Tibial artery (tissue), 4 donors: ENCODE results near the gene SAFB2.

Experiments
- DNase-seq, 2 donors: peaks; one replicate each; pipeline ENCODE4 v3.0.0-alpha.2; 2019
- H3K27ac ChIP-seq, 2 donors: fragments of 200-600 bp; sonication (generic) in 1 of 2; 1 replicate in 1 of 2; 2 replicates in 1 of 2; pipeline ENCODE4 v1.5.1; 2018 to 2019; ENCODE audit warnings: mild to moderate bottlenecking in 1 of 2
- H3K27me3 ChIP-seq, 2 donors: fragments of 200-600 bp; sonication (generic) in 1 of 2; one replicate each; pipeline versions ENCODE4 v1.5.1 to v1.6.0; 2016 to 2019
- H3K36me3 ChIP-seq, 3 donors: fragments of 200-600 bp; sonication (generic) in 2 of 3; one replicate each; pipeline ENCODE4 v1.5.1; 2016 to 2019; ENCODE audit warnings: mild to moderate bottlenecking in 2 of 3
- H3K4me1 ChIP-seq, 4 donors: fragments of 200-600 bp; sonication (generic) in 2 of 4; 1 replicate in 3 of 4; 2 replicates in 1 of 4; pipeline ENCODE4 v1.5.1; 2016 to 2019
- H3K4me3 ChIP-seq, 2 donors: fragments of 200-600 bp; sonication (generic) in 1 of 2; 1 replicate in 1 of 2; 2 replicates in 1 of 2; pipeline ENCODE4 v1.5.1; 2018 to 2019; ENCODE audit warnings: mild to moderate bottlenecking in 2 of 2
- H3K9me3 ChIP-seq, 3 donors: fragments of 200-600 bp; sonication (generic) in 1 of 3; one replicate each; pipeline ENCODE4 v1.5.1; 2016 to 2019
- CTCF ChIP-seq, 2 experiments: fragments of 200-600 bp in 1 of 2; fragments of 450-650 bp in 1 of 2; IDR thresholded peaks; one replicate each; pipeline ENCODE4 v1.5.1; 2017 to 2019; ENCODE audit warnings: antibody characterized with exemption in 2 of 2, mild to moderate bottlenecking in 1 of 2, moderate library complexity in 1 of 2
- intact Hi-C: fragments of 100-400 bp; cut with DNase I; formaldehyde crosslinking; loops from one replicate; pipeline ENCODE4 v1.15.0; 2023; ENCODE audit warnings: low total_unique reads

Gene SAFB2

GRCh38 chr19:5622465-5623396 is at the start of gene SAFB2, which contains the start of gene SAFB:
SAFB2 (minus strand) TSS chr19:5622776; CDS start chr19:5622715, 61 bp downstream.
SAFB (plus strand) TSS chr19:5623083; CDS start chr19:5623206, 123 bp downstream.
- Histone ChIP-seq H3K9me3 (no peaks in the 10 kb centered on the region), H3K27ac (peak within 1 kb of the TSS; percentile 94 to 98), H3K27me3 (no peaks in the 10 kb centered on the region), H3K36me3 (peaks cover 21 to 62% (median 45%) of the 10 kb centered on the region in 3 donors), H3K4me1 (peaks cover 0 to 66% (median 56%) of the 10 kb centered on the region in 4 donors), H3K4me3 (peak within 1 kb of the TSS; percentile 80 to 92)
- TF ChIP-seq CTCF (IDR thresholded peaks at IDR 0.05), result no peak
- intact Hi-C loops, result loop anchor here (10.0 kb wide), 1 partner anchor 72 kb away; the partner anchor contains the start of gene RPL36
- DNase-seq, result peak; percentile 99 to 100

GRCh38 chr19:5671600-5671999 is 49.0 kb upstream of the SAFB2 start:
- H3K4me3 ChIP-seq, result no peak overlapping the region
- peaks cover 29 to 49% (median 32%) of the 10 kb centered on the region in 3 donors for H3K36me3 ChIP-seq
- no peaks in the 10 kb centered on the region for H3K9me3 ChIP-seq
- no peaks in the 10 kb centered on the region for H3K4me1 ChIP-seq
- no peak for DNase-seq
- no peaks in the 10 kb centered on the region for H3K27me3 ChIP-seq
- intact Hi-C loops, result no loop called here
- TF ChIP-seq CTCF (IDR thresholded peaks at IDR 0.05), result no peak
- H3K27ac ChIP-seq, result no peak overlapping the region

- no peak for DNase-seq
- Histone ChIP-seq H3K27me3 (no peaks in the 10 kb centered on the region), H3K27ac (no peak overlapping the region), H3K36me3 (peaks cover 53 to 73% (median 56%) of the 10 kb centered on the region in 3 donors), H3K9me3 (no peaks in the 10 kb centered on the region), H3K4me1 (no peaks in the 10 kb centered on the region), H3K4me3 (no peak overlapping the region)
- TF ChIP-seq CTCF (IDR thresholded peaks at IDR 0.05), result no peak
- intact Hi-C loops, result no loop called here
Measured at GRCh38 chr19:5669212-5669611, 46.6 kb upstream of the SAFB2 start.

GRCh38 chr19:5667751-5668271 is 45.2 kb upstream of the SAFB2 start:
- no peak overlapping the region for H3K4me3 ChIP-seq
- no peaks in the 10 kb centered on the region for H3K27me3 ChIP-seq
- no peak overlapping the region for H3K27ac ChIP-seq
- H3K9me3 ChIP-seq, result no peaks in the 10 kb centered on the region
- H3K36me3 ChIP-seq, result peaks cover 67 to 87% (median 70%) of the 10 kb centered on the region in 3 donors
- intact Hi-C loops, result no loop called here
- no peaks in the 10 kb centered on the region for H3K4me1 ChIP-seq
- no peak for DNase-seq
- no peak for TF ChIP-seq CTCF (IDR thresholded peaks at IDR 0.05)

GRCh38 chr19:5666921-5667610 is 44.5 kb upstream of the SAFB2 start:
- no peak for DNase-seq
- peaks cover 74 to 89% (median 77%) of the 10 kb centered on the region in 3 donors for H3K36me3 ChIP-seq
- intact Hi-C loops, result no loop called here
- no peaks in the 10 kb centered on the region for H3K4me1 ChIP-seq
- no peaks in the 10 kb centered on the region for H3K27me3 ChIP-seq
- H3K4me3 ChIP-seq, result no peak overlapping the region
- no peaks in the 10 kb centered on the region for H3K9me3 ChIP-seq
- no peak overlapping the region for H3K27ac ChIP-seq
- no peak for TF ChIP-seq CTCF (IDR thresholded peaks at IDR 0.05)
